ENCODE results near the gene PHPT1. TPM values are rescaled to one million over a fixed set of nuclear protein-coding genes. Genes with fewer than 3 reads are reported as not detected.
A peak's percentile ranks its signal among the peaks of the same experiment; 100 is the strongest.
"Not testable (repeated sequence)": the region's sequence is repeated elsewhere in the genome, so short reads cannot be mapped to it uniquely, and the experiment has no call there.

Gene PHPT1
- total RNA-seq, 1 experiment from 2014 or later, result 70.5 TPM

GRCh38 chr9:136862849-136863622 lies 13.8 kb downstream of the PHPT1 start:
- Histone ChIP-seq H3K4me3 (no peak overlapping the region), H3K36me3 (peaks cover 60% of the 10 kb centered on the region), H3K27ac (no peak overlapping the region), H3K27me3 (replicated peaks) (no peaks in the 10 kb centered on the region), H3K4me1 (replicated peaks) (peaks cover 5% of the 10 kb centered on the region), H3K9me3 (replicated peaks) (no peaks in the 10 kb centered on the region)
- no peak for DNase-seq (ENCODE audit: low read depth in 1 of 2, low spot score in 2 of 2)

- peaks cover 5% of the 10 kb centered on the region for H3K4me1 ChIP-seq (replicated peaks)
- no peak for DNase-seq (ENCODE audit: low read depth in 1 of 2, low spot score in 2 of 2)
- H3K4me3 ChIP-seq, result no peak overlapping the region
- H3K27me3 ChIP-seq (replicated peaks), result no peaks in the 10 kb centered on the region
- no peak overlapping the region for H3K27ac ChIP-seq
- no peaks in the 10 kb centered on the region for H3K9me3 ChIP-seq (replicated peaks)
- H3K36me3 ChIP-seq, result peaks cover 55% of the 10 kb centered on the region
Observed at GRCh38 chr9:136863623-136864273, 14.5 kb downstream of the PHPT1 start.

GRCh38 chr9:136865041-136865767 lies 16.0 kb downstream of the PHPT1 start:
- Histone ChIP-seq H3K4me3 (peak overlapping the region; percentile 91), H3K9me3 (replicated peaks) (no peaks in the 10 kb centered on the region), H3K4me1 (replicated peaks) (peaks cover 5% of the 10 kb centered on the region), H3K36me3 (peaks cover 40% of the 10 kb centered on the region), H3K27me3 (replicated peaks) (no peaks in the 10 kb centered on the region), H3K27ac (no peak overlapping the region)
- no peak for DNase-seq (ENCODE audit: low read depth in 1 of 2, low spot score in 2 of 2)

GRCh38 chr9:136865768-136866103 lies 16.5 kb downstream of the PHPT1 start:
- DNase-seq (ENCODE audit: low read depth in 1 of 2, low spot score in 2 of 2), result no peak
- peak overlapping the region; percentile 68 for H3K27ac ChIP-seq
- no peaks in the 10 kb centered on the region for H3K27me3 ChIP-seq (replicated peaks)
- peaks cover 35% of the 10 kb centered on the region for H3K36me3 ChIP-seq
- H3K9me3 ChIP-seq (replicated peaks), result 0 out of 2 replicates have a peak, but pooled peaks cover 3% of the 10 kb centered on the region
- peaks cover 5% of the 10 kb centered on the region for H3K4me1 ChIP-seq (replicated peaks)
- peak overlapping the region; percentile 91 for H3K4me3 ChIP-seq

- H3K4me1 ChIP-seq (replicated peaks), result not testable (repeated sequence)
Observed at GRCh38 chr9:136866898-136867421, 17.8 kb downstream of the PHPT1 start.

GRCh38 chr9:136867480-136867879 lies 18.3 kb downstream of the PHPT1 start:
- H3K4me1 ChIP-seq (replicated peaks), result peaks cover 5% of the 10 kb centered on the region
- peaks cover 18% of the 10 kb centered on the region for H3K36me3 ChIP-seq
- H3K4me3 ChIP-seq, result no peak overlapping the region
- H3K27me3 ChIP-seq (replicated peaks), result no peaks in the 10 kb centered on the region
- no peak overlapping the region for H3K27ac ChIP-seq
- peaks cover 6% of the 10 kb centered on the region; the same call in 1 of the 2 replicates for H3K9me3 ChIP-seq (replicated peaks)
- no peak for DNase-seq (ENCODE audit: low read depth in 1 of 2, low spot score in 2 of 2)

More at GRCh38 chr9:136866898-136867421, 17.8 kb downstream of the PHPT1 start:
- peaks cover 23% of the 10 kb centered on the region for H3K36me3 ChIP-seq
- H3K9me3 ChIP-seq (replicated peaks); DNase-seq (ENCODE audit: low read depth in 1 of 2, low spot score in 2 of 2); H3K27ac ChIP-seq; H3K27me3 ChIP-seq (replicated peaks): not testable (repeated sequence)
- H3K4me3 ChIP-seq, result peak overlapping the region; percentile 91

- Histone ChIP-seq H3K27me3 (replicated peaks) (no peaks in the 10 kb centered on the region), H3K36me3 (peaks cover 13% of the 10 kb centered on the region), H3K4me3 (no peak overlapping the region), H3K9me3 (replicated peaks) (peaks cover 8% of the 10 kb centered on the region; the same call in 1 of the 2 replicates), H3K27ac (no peak overlapping the region), H3K4me1 (replicated peaks) (peaks cover 5% of the 10 kb centered on the region)
- DNase-seq (ENCODE audit: low read depth in 1 of 2, low spot score in 2 of 2), result no peak
Observed at GRCh38 chr9:136867917-136868316, 18.7 kb downstream of the PHPT1 start.

- peaks cover 5% of the 10 kb centered on the region for H3K4me1 ChIP-seq (replicated peaks)
- peak in 1 of 2 experiments; percentile 32 for DNase-seq (ENCODE audit: low read depth in 1 of 2, low spot score in 2 of 2)
- no peaks in the 10 kb centered on the region for H3K27me3 ChIP-seq (replicated peaks)
- no peak overlapping the region for H3K4me3 ChIP-seq
- peaks cover 6% of the 10 kb centered on the region for H3K36me3 ChIP-seq
- no peak overlapping the region for H3K27ac ChIP-seq
- peaks cover 8% of the 10 kb centered on the region; the same call in 1 of the 2 replicates for H3K9me3 ChIP-seq (replicated peaks)
Observed at GRCh38 chr9:136868644-136869043, 19.4 kb downstream of the PHPT1 start.

- not testable (repeated sequence) for H3K4me3 ChIP-seq; H3K27ac ChIP-seq; H3K27me3 ChIP-seq (replicated peaks); H3K4me1 ChIP-seq (replicated peaks); DNase-seq (ENCODE audit: low read depth in 1 of 2, low spot score in 2 of 2); H3K9me3 ChIP-seq (replicated peaks); H3K36me3 ChIP-seq
Observed at GRCh38 chr9:136869611-136870010, 20.4 kb downstream of the PHPT1 start.

GRCh38 chr9:136875155-136875554 lies 25.9 kb downstream of the PHPT1 start:
- Histone ChIP-seq H3K4me3 (no peak overlapping the region), H3K27me3 (replicated peaks) (no peaks in the 10 kb centered on the region), H3K27ac (no peak overlapping the region), H3K36me3 (no peaks in the 10 kb centered on the region), H3K9me3 (replicated peaks) (peaks cover 8% of the 10 kb centered on the region; the same call in 1 of the 2 replicates), H3K4me1 (replicated peaks) (no peaks in the 10 kb centered on the region)
- no peak for DNase-seq (ENCODE audit: low read depth in 1 of 2, low spot score in 2 of 2)

GRCh38 chr9:136876476-136876875 lies 27.3 kb downstream of the PHPT1 start:
- H3K9me3 ChIP-seq (replicated peaks), result peaks cover 2% of the 10 kb centered on the region; the same call in 1 of the 2 replicates
- H3K4me1 ChIP-seq (replicated peaks), result peaks cover 2% of the 10 kb centered on the region
- no peaks in the 10 kb centered on the region for H3K27me3 ChIP-seq (replicated peaks)
- H3K36me3 ChIP-seq, result no peaks in the 10 kb centered on the region
- no peak overlapping the region for H3K4me3 ChIP-seq
- no peak for DNase-seq (ENCODE audit: low read depth in 1 of 2, low spot score in 2 of 2)
- no peak overlapping the region for H3K27ac ChIP-seq

- Histone ChIP-seq H3K27ac (no peak overlapping the region), H3K27me3 (replicated peaks) (no peaks in the 10 kb centered on the region), H3K9me3 (replicated peaks) (no peaks in the 10 kb centered on the region), H3K36me3 (no peaks in the 10 kb centered on the region), H3K4me3 (no peak overlapping the region), H3K4me1 (replicated peaks) (peaks cover 22% of the 10 kb centered on the region)
- no peak for DNase-seq (ENCODE audit: low read depth in 1 of 2, low spot score in 2 of 2)
Observed at GRCh38 chr9:136880651-136881050, 31.4 kb downstream of the PHPT1 start.

GRCh38 chr9:136881691-136882108 lies 32.5 kb downstream of the PHPT1 start:
- H3K36me3 ChIP-seq, result peaks cover 1% of the 10 kb centered on the region
- H3K27ac ChIP-seq, result no peak overlapping the region
- H3K27me3 ChIP-seq (replicated peaks), result no peaks in the 10 kb centered on the region
- 0 out of 2 replicates have a peak, but pooled peaks cover under 1% of the 10 kb centered on the region for H3K9me3 ChIP-seq (replicated peaks)
- no peak overlapping the region for H3K4me3 ChIP-seq
- H3K4me1 ChIP-seq (replicated peaks), result peaks cover 25% of the 10 kb centered on the region
- no peak for DNase-seq (ENCODE audit: low read depth in 1 of 2, low spot score in 2 of 2)
